Prostate gland (tissue), 2 donors: Measurements from ENCODE around the gene COPB1.
A peak's percentile ranks its signal among the peaks of the same experiment; 100 is the strongest.

ENCODE experiments used
- POLR2A ChIP-seq: fragments of 450-650 bp; IDR thresholded peaks from one replicate; pipeline ENCODE4 v1.6.1; 2016; ENCODE audit warnings: antibody characterized with exemption, mild to moderate bottlenecking
- TF ChIP-seq, protein P1 (sequence below), 4 experiments: fragments of 200-600 bp in 2 of 4; fragments of 450-650 bp in 2 of 4; sonication (generic) in 2 of 4; IDR thresholded peaks; 1 replicate in 3 of 4; 2 replicates in 1 of 4; pipeline ENCODE4 v1.5.1; 2016 to 2019; ENCODE audit warnings: antibody characterized with exemption in 4 of 4, mild to moderate bottlenecking in 2 of 4, moderate library complexity in 2 of 4

DNA sequence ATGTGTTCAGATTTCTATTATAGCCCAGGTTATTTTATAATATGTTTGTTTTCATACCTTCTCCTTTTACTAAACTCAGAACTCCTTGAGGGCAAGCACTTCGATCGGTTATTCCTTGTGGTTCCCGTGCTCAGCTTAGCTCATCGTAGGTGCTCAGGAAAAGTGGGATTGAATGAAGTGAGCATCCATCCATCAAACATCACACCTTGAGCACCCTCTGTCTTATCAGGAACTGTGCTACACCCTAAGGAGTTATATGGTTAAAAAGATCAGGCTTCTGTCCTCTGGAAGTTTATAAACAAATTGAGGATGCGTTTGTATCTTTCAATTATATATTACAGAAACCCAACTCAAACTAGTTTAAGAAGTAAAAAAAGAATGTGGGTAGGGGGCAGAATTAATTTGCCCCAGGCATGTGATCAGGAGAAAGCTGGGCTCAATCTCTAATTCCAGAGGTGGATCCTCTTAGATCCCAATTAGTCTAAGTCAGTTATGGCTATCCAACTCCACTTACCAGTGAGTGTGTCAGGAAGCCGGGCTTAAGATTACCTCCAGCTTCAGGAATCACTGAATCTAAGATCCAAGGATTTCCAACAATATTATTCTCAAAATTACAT lies 80.7 kb downstream of the COPB1 start:
- TF ChIP-seq, protein P1, sequence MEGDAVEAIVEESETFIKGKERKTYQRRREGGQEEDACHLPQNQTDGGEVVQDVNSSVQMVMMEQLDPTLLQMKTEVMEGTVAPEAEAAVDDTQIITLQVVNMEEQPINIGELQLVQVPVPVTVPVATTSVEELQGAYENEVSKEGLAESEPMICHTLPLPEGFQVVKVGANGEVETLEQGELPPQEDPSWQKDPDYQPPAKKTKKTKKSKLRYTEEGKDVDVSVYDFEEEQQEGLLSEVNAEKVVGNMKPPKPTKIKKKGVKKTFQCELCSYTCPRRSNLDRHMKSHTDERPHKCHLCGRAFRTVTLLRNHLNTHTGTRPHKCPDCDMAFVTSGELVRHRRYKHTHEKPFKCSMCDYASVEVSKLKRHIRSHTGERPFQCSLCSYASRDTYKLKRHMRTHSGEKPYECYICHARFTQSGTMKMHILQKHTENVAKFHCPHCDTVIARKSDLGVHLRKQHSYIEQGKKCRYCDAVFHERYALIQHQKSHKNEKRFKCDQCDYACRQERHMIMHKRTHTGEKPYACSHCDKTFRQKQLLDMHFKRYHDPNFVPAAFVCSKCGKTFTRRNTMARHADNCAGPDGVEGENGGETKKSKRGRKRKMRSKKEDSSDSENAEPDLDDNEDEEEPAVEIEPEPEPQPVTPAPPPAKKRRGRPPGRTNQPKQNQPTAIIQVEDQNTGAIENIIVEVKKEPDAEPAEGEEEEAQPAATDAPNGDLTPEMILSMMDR (IDR thresholded peaks at IDR 0.05): peak in 2 of 4 experiments; percentile 20 to 32
- no peak for TF ChIP-seq POLR2A
